GM13977 (cell line): ENCODE measurements around the gene BPTF.
"Not testable (repeated sequence)": the region's sequence is repeated elsewhere in the genome, so short reads cannot be mapped to it uniquely, and the experiment has no call there.

Experiments
- DNase-seq: peaks from one replicate; pipeline ENCODE4 v3.0.0; 2012; ENCODE audit warnings: low spot score
- in situ Hi-C: fragments of 300-500 bp; cut with MboI; formaldehyde crosslinking; loops from one replicate; pipeline ENCODE4 v1.12.0; 2022; ENCODE audit warnings: low sequenced_read_pairs, low pct_unique_long_range_greater_than_20kb, mixed read lengths, inconsistent platforms; ENCODE audit not compliant: unreplicated experiment
- TF ChIP-seq, protein P1 (sequence below): IDR thresholded peaks from 2 replicates; pipeline ENCODE4 v1.5.1; 2012; ENCODE audit warnings: mild to moderate bottlenecking, control low read depth; ENCODE audit not compliant: insufficient read depth; ENCODE audit errors: extremely low read depth, missing control alignments

BPTF gene

DNA sequence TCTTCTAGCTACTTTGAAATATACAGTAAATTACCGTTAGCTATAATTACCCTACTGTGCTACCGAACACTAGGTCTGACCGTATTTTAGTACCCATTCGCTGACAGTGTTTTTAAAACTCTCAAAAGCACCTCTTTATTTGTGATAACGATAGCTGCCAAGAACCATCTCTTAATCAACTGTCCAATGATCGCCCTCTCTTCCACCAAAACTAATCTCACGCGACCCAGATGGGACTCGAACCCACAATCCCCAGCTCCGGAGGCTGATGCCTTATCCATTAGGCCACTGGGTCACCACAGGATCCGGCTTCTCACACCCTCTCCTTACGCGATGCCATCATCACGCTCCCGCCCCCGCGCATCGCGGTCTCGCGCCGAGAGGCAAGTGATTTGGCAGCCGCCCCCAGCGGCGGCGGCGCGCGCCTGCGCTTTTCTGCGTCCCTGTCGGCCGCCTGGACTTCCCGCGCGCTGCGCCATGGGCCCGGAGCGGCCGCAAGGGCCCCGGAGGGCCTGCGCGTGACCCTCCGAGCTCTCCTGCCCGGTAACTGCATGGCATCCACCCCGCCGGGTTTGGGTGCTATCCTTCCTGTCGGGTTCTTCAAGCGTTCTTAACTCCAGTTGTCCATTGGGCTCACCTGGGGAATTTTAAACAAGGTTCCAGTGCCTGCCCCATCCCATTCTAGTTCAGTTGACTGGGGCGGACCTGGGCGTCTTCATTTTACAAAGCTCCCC is 194.5 kb downstream of the BPTF start:
- TF ChIP-seq, protein P1, sequence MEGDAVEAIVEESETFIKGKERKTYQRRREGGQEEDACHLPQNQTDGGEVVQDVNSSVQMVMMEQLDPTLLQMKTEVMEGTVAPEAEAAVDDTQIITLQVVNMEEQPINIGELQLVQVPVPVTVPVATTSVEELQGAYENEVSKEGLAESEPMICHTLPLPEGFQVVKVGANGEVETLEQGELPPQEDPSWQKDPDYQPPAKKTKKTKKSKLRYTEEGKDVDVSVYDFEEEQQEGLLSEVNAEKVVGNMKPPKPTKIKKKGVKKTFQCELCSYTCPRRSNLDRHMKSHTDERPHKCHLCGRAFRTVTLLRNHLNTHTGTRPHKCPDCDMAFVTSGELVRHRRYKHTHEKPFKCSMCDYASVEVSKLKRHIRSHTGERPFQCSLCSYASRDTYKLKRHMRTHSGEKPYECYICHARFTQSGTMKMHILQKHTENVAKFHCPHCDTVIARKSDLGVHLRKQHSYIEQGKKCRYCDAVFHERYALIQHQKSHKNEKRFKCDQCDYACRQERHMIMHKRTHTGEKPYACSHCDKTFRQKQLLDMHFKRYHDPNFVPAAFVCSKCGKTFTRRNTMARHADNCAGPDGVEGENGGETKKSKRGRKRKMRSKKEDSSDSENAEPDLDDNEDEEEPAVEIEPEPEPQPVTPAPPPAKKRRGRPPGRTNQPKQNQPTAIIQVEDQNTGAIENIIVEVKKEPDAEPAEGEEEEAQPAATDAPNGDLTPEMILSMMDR = peak; percentile 28
- peak; percentile 96 for DNase-seq
- in situ Hi-C loops = no loop called here

- TF ChIP-seq, protein P1 = no peak
- no peak for DNase-seq
- in situ Hi-C loops = no loop called here
Observed at GRCh38 chr17:68020409-68020756, 195.1 kb downstream of the BPTF start.

DNA sequence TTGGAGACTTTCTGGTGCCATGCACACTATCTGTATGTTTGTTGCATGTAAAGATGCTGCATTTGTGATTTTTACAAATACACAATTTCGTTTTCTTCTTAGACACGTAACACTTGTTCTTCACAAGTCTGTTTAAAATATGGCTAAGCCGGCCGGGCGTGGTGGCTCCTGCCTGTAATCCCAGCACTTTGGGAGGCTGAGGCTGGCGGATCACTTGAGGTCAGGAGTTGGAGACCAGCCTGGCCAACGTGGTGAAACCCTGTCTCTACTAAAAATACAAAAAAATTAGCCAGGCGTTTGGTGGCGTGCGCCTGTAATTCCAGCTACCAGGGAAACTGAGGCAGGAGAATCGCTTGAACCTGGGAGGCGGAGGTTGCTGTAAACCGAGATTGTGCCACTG is 195.5 kb downstream of the BPTF start:
- in situ Hi-C loops, DNase-seq: not testable (repeated sequence)

- TF ChIP-seq, protein P1 = no peak
- no peak for DNase-seq
- in situ Hi-C loops = no loop called here
Observed at GRCh38 chr17:68021963-68022362, 196.7 kb downstream of the BPTF start.

- DNase-seq, in situ Hi-C loops: not testable (repeated sequence)
Observed at GRCh38 chr17:68022547-68022946, 197.2 kb downstream of the BPTF start.

- TF ChIP-seq, protein P1 = no peak
- DNase-seq = no peak
- in situ Hi-C loops = no loop called here
Observed at GRCh38 chr17:68029512-68030215, 204.4 kb downstream of the BPTF start.
